Fibroblast of mammary gland (primary cell): Measurements from ENCODE around the gene PDIA2.

ENCODE experiments used
- DNase-seq: peaks from one replicate; pipeline ENCODE4 v3.0.0-alpha.2; 2010; ENCODE audit warnings: low read depth
- H3K4me3 ChIP-seq: 2 replicates; pipeline ENCODE4 v1.5.1; 2011; ENCODE audit warnings: low read depth, mild to moderate bottlenecking, low read length, moderate library complexity; ENCODE audit not compliant: control insufficient read depth
- CTCF ChIP-seq: conservative IDR thresholded peaks from 2 replicates; pipeline ENCODE4 v1.5.1; 2011; ENCODE audit warnings: low read depth, low read length, inconsistent platforms; ENCODE audit not compliant: control insufficient read depth, insufficient read depth

The PDIA2 gene

GRCh38 chr16:275041-275641 is 7.8 kb upstream of the PDIA2 start:
- H3K4me3 ChIP-seq, result no peak overlapping the region
- DNase-seq, result no peak

GRCh38 chr16:275786-276232 is 7.2 kb upstream of the PDIA2 start, which contains the start of gene RGS11:
RGS11 (minus strand) TSS chr16:275944; CDS start chr16:275911, 33 bp downstream.
- H3K4me3 ChIP-seq, result no peak within 1 kb of the TSS
- TF ChIP-seq CTCF, result no peak
- DNase-seq, result no peak

More at GRCh38 chr16:275041-275641, 7.8 kb upstream of the PDIA2 start:
- TF ChIP-seq CTCF, result no peak

- TF ChIP-seq CTCF, result no peak
- no peak for DNase-seq
- H3K4me3 ChIP-seq, result no peak overlapping the region
These were observed 6.4 kb upstream of the PDIA2 start for GRCh38 chr16:276426-277077.

GRCh38 chr16:278863-279366 is 4.0 kb upstream of the PDIA2 start:
- no peak for TF ChIP-seq CTCF
- peak; percentile 22 for DNase-seq
- H3K4me3 ChIP-seq, result no peak overlapping the region

- DNase-seq, result no peak
- no peak for TF ChIP-seq CTCF
- H3K4me3 ChIP-seq, result no peak overlapping the region
These were observed 3.4 kb upstream of the PDIA2 start for GRCh38 chr16:279531-279930.

- H3K4me3 ChIP-seq, result no peak overlapping the region
- no peak for DNase-seq
- TF ChIP-seq CTCF, result no peak
These were observed 2.9 kb upstream of the PDIA2 start for GRCh38 chr16:280005-280460.

GRCh38 chr16:280552-280951 is 2.4 kb upstream of the PDIA2 start, which contains the start of gene ARHGDIG:
ARHGDIG (plus strand) TSS chr16:280591; CDS start chr16:280681, 90 bp downstream.
- H3K4me3 ChIP-seq, result no peak within 1 kb of the TSS
- no peak for TF ChIP-seq CTCF
- DNase-seq, result no peak
